NCI-H774 (cell line): ENCODE data around the gene KCNMB4.

Experiments used
- DNase-seq: peaks from one replicate; lab custom pipeline; 2025; lab: John Stamatoyannopoulos, UW

KCNMB4 gene

GRCh38 chr12:70443062-70443673 is 77.1 kb downstream of the KCNMB4 start:
- no peak for DNase-seq

- no peak for DNase-seq
These were observed 78.8 kb downstream of the KCNMB4 start for GRCh38 chr12:70444903-70445302.

GRCh38 chr12:70448371-70448770 is 82.3 kb downstream of the KCNMB4 start:
- DNase-seq: no peak

GRCh38 chr12:70449074-70449752 is 83.1 kb downstream of the KCNMB4 start:
- DNase-seq: no peak

GRCh38 chr12:70449753-70450341 is 83.8 kb downstream of the KCNMB4 start:
- DNase-seq: no peak

- DNase-seq: no peak
These were observed 85.4 kb downstream of the KCNMB4 start for GRCh38 chr12:70451528-70451927.

- DNase-seq: no peak
These were observed 90.9 kb downstream of the KCNMB4 start for GRCh38 chr12:70456953-70457352.

GRCh38 chr12:70459786-70460185 is 93.7 kb downstream of the KCNMB4 start:
- DNase-seq: no peak

- DNase-seq: no peak
These were observed 97.9 kb downstream of the KCNMB4 start for GRCh38 chr12:70463997-70464396.

- DNase-seq: no peak
These were observed 100.7 kb downstream of the KCNMB4 start for GRCh38 chr12:70466753-70467152.

- DNase-seq: no peak
These were observed 101.4 kb downstream of the KCNMB4 start for GRCh38 chr12:70467476-70467875.

- DNase-seq: no peak
These were observed 102.0 kb downstream of the KCNMB4 start for GRCh38 chr12:70467918-70468733.

GRCh38 chr12:70468741-70469140 is 102.7 kb downstream of the KCNMB4 start:
- no peak for DNase-seq

GRCh38 chr12:70469221-70469820 is 103.2 kb downstream of the KCNMB4 start:
- no peak for DNase-seq

GRCh38 chr12:70482764-70483163 is 116.7 kb downstream of the KCNMB4 start:
- no peak for DNase-seq
